DMS79 treated with DMSO at 0.1 percent for 48 hours (cell line): ENCODE measurements around the gene C11orf97.
"Not testable (repeated sequence)": the region's sequence is repeated elsewhere in the genome, so short reads cannot be mapped to it uniquely, and the experiment has no call there.

Experiments
- DNase-seq: peaks from one replicate; lab custom pipeline; 2025; lab: John Stamatoyannopoulos, UW

Gene C11orf97

GRCh38 chr11:94525546-94526324 is 13.5 kb downstream of the C11orf97 start:
- peak; percentile 91 for DNase-seq

GRCh38 chr11:94526645-94527438 is 14.6 kb downstream of the C11orf97 start:
- no peak for DNase-seq

GRCh38 chr11:94528551-94528950 is 16.3 kb downstream of the C11orf97 start:
- no peak for DNase-seq

- no peak for DNase-seq
Observed at GRCh38 chr11:94532211-94532610, 19.9 kb downstream of the C11orf97 start.

GRCh38 chr11:94533206-94533605 is 20.9 kb downstream of the C11orf97 start:
- DNase-seq: no peak

GRCh38 chr11:94533696-94534630 is 21.7 kb downstream of the C11orf97 start:
- DNase-seq: no peak

DNA sequence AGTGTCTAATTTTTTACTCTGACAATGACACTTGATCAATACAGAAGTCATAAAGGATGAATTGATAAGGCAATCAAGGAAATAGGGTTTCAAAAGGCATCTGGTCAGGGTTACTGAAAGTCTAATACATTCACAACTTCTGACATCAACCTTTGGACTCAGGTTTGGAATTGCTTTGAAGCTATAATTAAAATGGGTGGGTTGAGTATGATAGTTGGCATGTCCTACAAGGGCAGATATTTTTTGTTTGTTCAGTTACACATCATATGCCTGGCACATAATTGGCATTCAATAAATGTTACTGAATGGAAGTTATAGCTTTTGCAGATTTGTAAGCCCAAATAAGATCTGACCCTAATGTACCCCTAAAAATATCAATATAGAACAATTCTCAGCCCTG is 24.1 kb downstream of the C11orf97 start:
- no peak for DNase-seq

DNA sequence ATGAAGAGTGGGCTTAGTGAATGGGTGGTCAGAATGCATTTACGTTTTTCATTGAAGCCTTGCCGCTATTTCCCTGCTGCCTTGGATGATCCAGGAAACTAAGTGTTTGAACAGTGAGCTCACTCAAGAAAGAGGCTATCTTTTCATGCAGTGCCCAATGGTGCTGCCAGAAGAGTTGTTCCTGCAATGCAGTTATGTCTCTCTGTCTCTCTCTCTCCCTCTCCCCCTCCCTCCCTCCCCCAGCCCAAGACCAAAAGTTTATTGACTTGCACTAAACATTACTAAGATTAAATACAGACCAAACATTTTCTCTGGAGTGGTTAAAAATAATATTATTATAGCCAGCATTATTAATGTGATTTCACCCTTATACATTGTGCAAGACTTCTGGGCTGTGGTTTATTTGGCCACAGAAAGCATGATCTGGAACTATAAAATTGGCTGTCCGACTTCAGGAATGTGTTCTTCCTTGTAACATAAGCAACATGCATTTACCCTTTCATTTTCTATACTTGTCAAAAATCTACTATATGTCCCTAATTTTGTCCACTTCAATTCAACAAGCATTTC is 24.9 kb downstream of the C11orf97 start:
- no peak for DNase-seq

DNA sequence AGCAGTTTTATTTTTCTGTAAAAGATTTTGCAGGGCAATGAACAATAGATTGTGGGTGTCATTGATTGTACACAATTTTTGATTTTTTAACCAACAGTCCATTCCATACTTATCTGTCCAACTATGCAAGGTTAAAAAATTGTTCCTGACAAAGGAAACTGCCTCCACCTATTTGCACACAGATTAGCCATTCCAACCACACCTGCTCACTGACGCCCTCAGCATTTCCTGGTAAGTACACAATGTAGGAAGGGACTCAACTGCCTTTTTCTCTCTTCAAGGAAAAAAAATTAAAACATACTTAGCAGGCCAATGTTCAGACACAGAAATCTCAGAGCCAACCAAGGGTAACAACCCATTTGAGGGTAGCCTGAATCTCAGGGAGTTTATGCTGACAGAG is 27.2 kb downstream of the C11orf97 start:
- no peak for DNase-seq

GRCh38 chr11:94543695-94544645 is 31.7 kb downstream of the C11orf97 start, which contains the start of gene FUT4:
Gene FUT4 (plus strand): TSS chr11:94543921. CDS start chr11:94544134, 213 bp downstream.
- DNase-seq: peak; percentile 86

- DNase-seq: peak; percentile 31
Observed at GRCh38 chr11:94544646-94545263, 32.5 kb downstream of the C11orf97 start.

DNA sequence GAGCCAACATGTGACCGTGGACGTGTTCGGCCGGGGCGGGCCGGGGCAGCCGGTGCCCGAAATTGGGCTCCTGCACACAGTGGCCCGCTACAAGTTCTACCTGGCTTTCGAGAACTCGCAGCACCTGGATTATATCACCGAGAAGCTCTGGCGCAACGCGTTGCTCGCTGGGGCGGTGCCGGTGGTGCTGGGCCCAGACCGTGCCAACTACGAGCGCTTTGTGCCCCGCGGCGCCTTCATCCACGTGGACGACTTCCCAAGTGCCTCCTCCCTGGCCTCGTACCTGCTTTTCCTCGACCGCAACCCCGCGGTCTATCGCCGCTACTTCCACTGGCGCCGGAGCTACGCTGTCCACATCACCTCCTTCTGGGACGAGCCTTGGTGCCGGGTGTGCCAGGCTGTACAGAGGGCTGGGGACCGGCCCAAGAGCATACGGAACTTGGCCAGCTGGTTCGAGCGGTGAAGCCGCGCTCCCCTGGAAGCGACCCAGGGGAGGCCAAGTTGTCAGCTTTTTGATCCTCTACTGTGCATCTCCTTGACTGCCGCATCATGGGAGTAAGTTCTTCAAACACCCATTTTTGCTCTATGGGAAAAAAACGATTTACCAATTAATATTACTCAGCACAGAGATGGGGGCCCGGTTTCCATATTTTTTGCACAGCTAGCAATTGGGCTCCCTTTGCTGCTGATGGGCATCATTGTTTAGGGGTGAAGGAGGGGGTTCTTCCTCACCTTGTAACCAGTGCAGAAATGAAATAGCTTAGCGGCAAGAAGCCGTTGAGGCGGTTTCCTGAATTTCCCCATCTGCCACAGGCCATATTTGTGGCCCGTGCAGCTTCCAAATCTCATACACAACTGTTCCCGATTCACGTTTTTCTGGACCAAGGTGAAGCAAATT is 33.3 kb downstream of the C11orf97 start:
- DNase-seq: no peak

DNA sequence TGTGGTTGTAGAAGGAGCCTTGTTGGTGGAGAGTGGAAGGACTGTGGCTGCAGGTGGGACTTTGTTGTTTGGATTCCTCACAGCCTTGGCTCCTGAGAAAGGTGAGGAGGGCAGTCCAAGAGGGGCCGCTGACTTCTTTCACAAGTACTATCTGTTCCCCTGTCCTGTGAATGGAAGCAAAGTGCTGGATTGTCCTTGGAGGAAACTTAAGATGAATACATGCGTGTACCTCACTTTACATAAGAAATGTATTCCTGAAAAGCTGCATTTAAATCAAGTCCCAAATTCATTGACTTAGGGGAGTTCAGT is 33.9 kb downstream of the C11orf97 start:
- no peak for DNase-seq

GRCh38 chr11:94546886-94547285 is 34.6 kb downstream of the C11orf97 start:
- DNase-seq: peak; percentile 58

DNA sequence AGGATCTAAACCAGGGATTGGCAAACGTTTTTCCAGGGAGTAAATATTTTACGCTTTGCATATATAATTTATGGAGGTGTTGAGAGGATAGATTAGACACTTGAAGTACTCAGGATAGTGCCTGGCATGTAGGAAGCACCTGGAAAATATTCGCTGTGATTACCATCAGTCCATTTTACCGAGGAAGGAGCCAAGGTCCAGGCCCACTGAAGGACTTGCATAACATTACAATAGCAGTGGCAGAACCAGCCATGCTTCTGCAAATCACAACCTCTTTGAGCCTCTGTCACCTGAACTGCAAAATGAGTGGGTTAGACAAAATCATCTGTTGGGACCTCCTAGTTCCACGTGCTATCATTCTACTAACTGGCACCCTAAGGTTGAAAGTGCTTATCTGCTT is 36.9 kb downstream of the C11orf97 start:
- DNase-seq: peak; percentile 65

GRCh38 chr11:94550513-94550912 is 38.3 kb downstream of the C11orf97 start:
- DNase-seq: no peak

GRCh38 chr11:94553938-94554337 is 41.7 kb downstream of the C11orf97 start:
- DNase-seq: peak; percentile 86

DNA sequence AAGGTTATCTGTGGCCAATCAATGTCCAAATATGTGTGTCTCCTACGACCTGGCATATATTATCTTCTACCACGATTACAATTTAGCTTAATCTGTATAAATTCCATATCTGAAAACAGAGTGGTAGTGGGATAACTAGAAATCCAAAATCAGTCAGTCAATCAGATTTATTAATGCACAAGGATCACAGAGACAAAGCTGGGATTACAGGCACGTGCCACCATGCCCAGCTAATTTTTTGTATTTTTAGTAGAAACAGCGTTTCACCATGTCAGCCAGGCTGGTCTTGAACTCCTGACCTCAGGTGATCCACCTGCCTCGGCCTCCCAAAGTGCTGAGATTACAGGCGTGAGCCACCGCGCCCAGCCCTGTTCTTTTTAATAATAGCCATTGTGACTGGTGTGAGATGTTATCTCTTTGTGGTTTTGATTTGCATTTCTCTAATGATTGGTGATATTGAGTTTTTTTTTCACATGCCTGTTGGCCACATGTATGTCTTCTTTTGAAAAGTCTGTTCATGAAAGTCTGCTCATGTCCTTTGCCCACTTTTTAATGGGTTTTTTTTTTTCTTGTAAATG is 43.6 kb downstream of the C11orf97 start:
- not testable (repeated sequence) for DNase-seq

DNA sequence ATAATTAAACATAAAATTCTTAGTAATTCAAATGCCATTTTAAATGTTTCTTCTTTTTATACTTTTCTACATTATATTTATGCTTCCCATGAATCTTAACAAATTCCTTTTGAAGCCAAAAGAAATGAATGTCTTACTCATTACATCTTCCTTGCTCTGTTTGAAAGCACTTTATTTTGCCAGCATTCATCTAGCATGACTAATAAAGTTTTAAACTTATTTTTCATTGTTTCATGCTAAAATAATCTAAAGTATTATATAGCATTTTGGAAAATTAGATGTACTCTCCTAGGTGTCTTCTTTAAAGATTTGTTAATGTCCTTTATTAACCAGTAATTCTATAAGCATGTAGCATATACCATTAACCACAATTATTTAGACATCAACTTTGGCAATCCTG is 45.2 kb downstream of the C11orf97 start:
- no peak for DNase-seq
